ENCODE results near the gene PNLIPRP2.

DNA sequence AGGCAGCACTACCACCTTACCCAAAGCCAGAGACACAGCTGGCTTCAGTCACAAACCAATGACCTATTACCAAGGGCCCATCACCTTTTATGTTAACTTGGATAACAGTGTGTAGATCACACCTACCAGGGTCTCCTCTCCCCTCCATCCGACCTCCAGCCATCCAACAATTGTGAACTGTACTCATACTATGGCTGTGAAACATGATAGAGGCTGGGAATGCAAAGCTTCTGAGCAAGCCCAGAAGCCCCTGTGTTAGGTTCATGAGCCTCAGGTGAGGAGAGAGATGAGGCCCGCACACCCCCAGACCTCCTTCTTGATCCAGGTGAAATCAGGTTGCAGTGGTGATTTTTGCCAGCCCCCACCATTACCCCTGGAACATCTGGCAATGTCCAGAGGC, 47.7 kb downstream of the PNLIPRP2 start:
- TF ChIP-seq YY1 (IDR thresholded peaks at IDR 0.05; ENCODE audit: insufficient read depth, insufficient read length): no peak
- no peak for TF ChIP-seq ZNF274 (IDR thresholded peaks at IDR 0.05; ENCODE audit: low read depth, low read length)
- no peak for TF ChIP-seq SUZ12 (IDR thresholded peaks at IDR 0.05; ENCODE audit: extremely low read depth, insufficient read depth, insufficient read length)

Measured in NT2/D1 (cell line).